Sigmoid colon (tissue), 4 donors: ENCODE data around the gene CPLANE1.

Experiments
- CTCF ChIP-seq, 4 experiments: fragments of 450-650 bp in 3 of 4; fragments of 200-600 bp in 1 of 4; IDR thresholded peaks; one replicate each; pipeline ENCODE4 v1.5.1; 2016 to 2019; ENCODE audit warnings: antibody characterized with exemption in 4 of 4, mild to moderate bottlenecking in 3 of 4, moderate library complexity in 2 of 4
- POLR2AphosphoS5 ChIP-seq, 4 donors: sonication (generic); formaldehyde crosslinking; IDR thresholded peaks; one replicate each; pipeline ENCODE4 v1.6.1; 2017; ENCODE audit warnings: antibody characterized with exemption in 4 of 4

DNA sequence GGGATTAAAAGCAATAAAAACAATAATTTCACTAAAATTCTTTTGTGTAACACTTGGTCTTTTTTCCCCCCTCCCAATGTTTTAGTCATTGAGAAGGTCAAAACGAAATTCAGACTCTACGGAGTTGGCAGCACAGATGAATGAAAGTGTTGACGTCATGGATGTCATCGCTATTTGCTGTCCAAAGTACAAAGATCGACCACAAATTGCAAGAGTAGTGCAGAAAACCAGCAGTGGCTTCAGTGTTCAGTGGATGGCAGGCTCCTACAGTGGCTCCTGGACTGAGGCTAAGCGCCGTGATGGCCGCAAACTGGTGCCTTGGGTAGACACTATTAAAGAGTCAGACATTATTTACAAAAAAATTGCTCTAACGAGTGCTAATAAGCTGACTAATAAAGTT is 184.7 kb downstream of the CPLANE1 start:
- TF ChIP-seq CTCF (IDR thresholded peaks at IDR 0.05) (no peak), POLR2AphosphoS5 (IDR thresholded peaks at IDR 0.05) (no peak)
